Hair follicle dermal papilla cell (primary cell): ENCODE data around the gene REL. TPM values are rescaled to one million over a fixed set of nuclear protein-coding genes. Genes with fewer than 3 reads are reported as not detected.

ENCODE experiments used
- small RNA-seq: library from RNA; depleted of rRNA; stranded (forward); fragments of <200 nt; gene quantifications from one replicate; pipeline ENCODE3, GENCODE V24; 2012
- total RNA-seq: library from RNA; depleted of rRNA; stranded (reverse); fragments of >200 nt; gene quantifications from 2 replicates; pipeline ENCODE4 v1.2.3, GENCODE V29; 2012

Gene REL
- 6.7 and 8.3 TPM in 2 replicates for total RNA-seq

GRCh38 chr2:60881047-60881932, at the start of gene REL:
REL (plus strand) TSS chr2:60881574; CDS start chr2:60881841, 267 bp downstream.

Small RNAs within 50 kb of the gene (small RNA-seq; reads per million reads assigned to genes)
- gene RN7SL632P (not detected), gene RNU4-51P (not detected)

Other genes with a start within 250 kb of the REL start
- gene PAPOLG, start 125.3 kb upstream of the REL start, total RNA-seq: 15.3 and 16.4 TPM in 2 replicates
- gene PEX13, start 136.1 kb downstream of the REL start, total RNA-seq: 29.9 and 41.4 TPM in 2 replicates
- gene PUS10, start 136.7 kb downstream of the REL start, total RNA-seq: 3.8 and 6.5 TPM in 2 replicates
- 7.5 and 10.2 TPM in 2 replicates for gene SANBR, start 184.3 kb downstream of the REL start, total RNA-seq